Skeletal muscle tissue (tissue), 4 donors: ENCODE data around the gene MAMDC2. TPM values are rescaled to one million over a fixed set of nuclear protein-coding genes. Genes with fewer than 3 reads are reported as not detected.
A peak's percentile ranks its signal among the peaks of the same experiment; 100 is the strongest.

Experiments used
- H3K27ac ChIP-seq: one replicate; pipeline ENCODE4 v1.7.0; 2013; ENCODE audit warnings: mild to moderate bottlenecking, low read depth, low read length, inconsistent platforms
- H3K27me3 ChIP-seq, 3 donors: one replicate each; pipeline ENCODE4 v1.7.0; 2013; ENCODE audit warnings: low read length in 3 of 3; ENCODE audit not compliant: control insufficient read depth in 3 of 3, insufficient read depth in 3 of 3
- H3K36me3 ChIP-seq, 3 donors: one replicate each; pipeline ENCODE4 v1.7.0; 2013; ENCODE audit warnings: low read length in 3 of 3; ENCODE audit not compliant: control insufficient read depth in 3 of 3, insufficient read depth in 3 of 3
- H3K4me1 ChIP-seq, 3 donors: one replicate each; pipeline ENCODE4 v1.7.0; 2013; ENCODE audit warnings: low read length in 3 of 3, mild to moderate bottlenecking in 3 of 3; ENCODE audit not compliant: control insufficient read depth in 3 of 3, insufficient read depth in 3 of 3
- H3K4me3 ChIP-seq, 3 donors: one replicate each; pipeline ENCODE4 v1.7.0; 2013; ENCODE audit warnings: low read length in 3 of 3
- H3K9ac ChIP-seq, 3 donors: one replicate each; pipeline ENCODE4 v1.7.0; 2013; ENCODE audit warnings: low read length in 3 of 3, mild to moderate bottlenecking in 3 of 3, moderate library complexity in 2 of 3, low read depth in 1 of 3
- H3K9me3 ChIP-seq, 3 donors: one replicate each; pipeline ENCODE4 v1.7.0; 2013; ENCODE audit warnings: low read length in 3 of 3; ENCODE audit not compliant: control insufficient read depth in 3 of 3
- total RNA-seq: library from RNA; depleted of rRNA; stranded (reverse); fragments of >200 nt; gene quantifications from one replicate; pipeline ENCODE4 v1.2.3, GENCODE V29; 2014
- donor health status: Osteomylitis.

Gene MAMDC2
- total RNA-seq, 1 donor from 2014 or later = 11.0 TPM

DNA sequence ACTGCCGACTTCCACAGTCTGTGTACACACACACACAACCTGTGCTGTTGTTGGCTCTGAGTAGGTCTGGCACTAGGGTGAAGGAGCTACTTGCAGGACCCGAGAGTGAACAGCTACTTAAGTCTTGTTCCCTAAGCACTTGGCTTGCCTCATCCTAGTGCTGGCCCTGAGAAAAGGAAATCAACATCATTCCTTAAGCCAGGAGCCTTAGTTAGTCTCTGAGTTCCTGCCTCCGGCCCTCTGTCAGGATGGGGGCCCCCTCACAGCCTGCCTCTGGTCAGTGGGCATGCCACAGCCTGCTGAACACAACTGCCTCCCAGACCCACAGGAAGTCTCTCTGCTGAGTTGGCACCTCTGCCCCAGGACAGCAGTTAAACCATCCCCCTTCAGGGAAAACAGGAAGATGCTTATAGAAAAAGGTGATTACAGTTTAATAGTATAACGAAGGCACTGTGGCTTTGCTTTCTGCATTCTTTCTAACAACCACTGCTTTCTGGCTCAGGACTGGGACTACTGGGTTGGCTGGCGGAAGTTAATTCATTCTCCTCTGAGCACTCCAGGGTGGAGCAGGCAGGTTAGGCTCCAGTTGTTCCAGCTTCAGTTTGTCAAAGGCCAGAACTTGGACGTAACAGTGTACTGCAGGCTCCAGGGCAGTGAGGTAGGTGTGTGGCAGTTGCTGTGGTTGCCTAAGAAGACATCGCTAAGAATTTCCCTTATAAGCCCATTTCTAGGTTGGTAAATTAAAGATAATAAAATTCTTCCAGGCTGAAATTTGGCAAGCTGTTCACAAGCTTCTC lies 2.8 kb downstream of the MAMDC2 start:
- Histone ChIP-seq H3K27me3 (peaks cover 0 to 11% (median 0%) of the 10 kb centered on the region in 3 donors), H3K9me3 (no peaks in the 10 kb centered on the region), H3K27ac (peak overlapping the region; percentile 5), H3K36me3 (peaks cover 0 to 2% (median 0%) of the 10 kb centered on the region in 3 donors), H3K4me1 (peaks cover 25 to 45% (median 30%) of the 10 kb centered on the region in 3 donors), H3K4me3 (peak overlapping the region in 1 of 3 donors; percentile 46), H3K9ac (peak overlapping the region in 1 of 3 donors; percentile 23)

GRCh38 chr9:70049236-70049635 lies 5.6 kb downstream of the MAMDC2 start:
- Histone ChIP-seq H3K9ac (peak overlapping the region in 2 of 3 donors; percentile 19 to 34), H3K9me3 (no peaks in the 10 kb centered on the region), H3K4me3 (peak overlapping the region in 2 of 3 donors; percentile 30 to 41), H3K4me1 (peaks cover 24 to 44% (median 28%) of the 10 kb centered on the region in 3 donors), H3K27ac (peak overlapping the region; percentile 75), H3K36me3 (peaks cover 0 to 2% (median 0%) of the 10 kb centered on the region in 3 donors), H3K27me3 (peaks cover 0 to 3% (median 0%) of the 10 kb centered on the region in 3 donors)

GRCh38 chr9:70049672-70050271 lies 6.1 kb downstream of the MAMDC2 start:
- peak overlapping the region in 2 of 3 donors; percentile 30 to 41 for H3K4me3 ChIP-seq
- H3K9ac ChIP-seq = peak overlapping the region in 2 of 3 donors; percentile 19 to 34
- peaks cover 0 to 2% (median 0%) of the 10 kb centered on the region in 3 donors for H3K36me3 ChIP-seq
- no peaks in the 10 kb centered on the region for H3K9me3 ChIP-seq
- H3K27me3 ChIP-seq = peaks cover 0 to 2% (median 0%) of the 10 kb centered on the region in 3 donors
- peaks cover 23 to 43% (median 28%) of the 10 kb centered on the region in 3 donors for H3K4me1 ChIP-seq
- peak overlapping the region; percentile 75 for H3K27ac ChIP-seq

- no peaks in the 10 kb centered on the region for H3K36me3 ChIP-seq
- H3K4me1 ChIP-seq = peaks cover 22 to 42% (median 29%) of the 10 kb centered on the region in 3 donors
- no peak overlapping the region for H3K27ac ChIP-seq
- H3K27me3 ChIP-seq = no peaks in the 10 kb centered on the region
- H3K9me3 ChIP-seq = no peaks in the 10 kb centered on the region
- H3K9ac ChIP-seq = no peak overlapping the region
- H3K4me3 ChIP-seq = no peak overlapping the region
These were observed 9.1 kb downstream of the MAMDC2 start for GRCh38 chr9:70052768-70053167.

DNA sequence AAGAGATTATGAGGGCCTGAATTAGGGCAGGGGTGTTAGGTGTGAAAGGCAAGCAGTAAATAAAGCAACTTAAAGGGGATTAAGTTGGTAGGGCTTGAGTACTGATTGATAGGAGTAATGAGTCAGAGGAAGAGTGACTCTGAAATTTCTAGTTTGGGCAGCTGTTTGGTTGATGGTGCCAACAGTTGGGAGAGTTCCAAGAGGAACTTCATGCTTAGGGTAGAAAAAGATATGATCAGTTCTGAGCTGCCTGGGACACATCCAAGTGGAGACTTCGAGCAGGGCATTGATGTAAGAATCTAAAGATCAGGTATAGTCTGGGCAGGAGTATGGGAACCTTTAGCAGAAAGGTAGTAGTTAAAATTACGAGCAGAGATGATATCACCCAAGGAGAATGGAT lies 10.2 kb downstream of the MAMDC2 start:
- Histone ChIP-seq H3K27ac (no peak overlapping the region), H3K4me3 (no peak overlapping the region), H3K36me3 (no peaks in the 10 kb centered on the region), H3K4me1 (peaks cover 20 to 31% (median 27%) of the 10 kb centered on the region in 3 donors), H3K27me3 (no peaks in the 10 kb centered on the region), H3K9me3 (no peaks in the 10 kb centered on the region), H3K9ac (no peak overlapping the region)

DNA sequence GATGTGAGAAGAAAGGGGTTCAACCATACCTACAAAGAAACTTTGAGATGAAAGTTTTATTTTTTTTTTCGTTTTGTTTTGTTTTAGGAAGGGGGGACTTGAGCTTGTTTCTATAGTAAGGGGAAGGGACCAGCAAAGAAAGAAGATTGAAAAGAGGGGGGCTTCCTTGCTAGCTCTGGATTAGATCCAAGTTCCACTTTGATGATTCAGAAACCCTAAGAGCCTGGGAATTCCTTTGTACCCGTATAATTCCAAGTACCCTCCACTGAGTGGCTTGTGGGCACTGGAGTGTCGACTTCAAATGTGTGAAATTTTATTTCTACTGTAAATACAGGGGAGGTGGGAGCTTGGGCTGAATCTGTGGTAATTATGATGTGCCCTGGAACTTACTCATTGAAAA lies 10.9 kb downstream of the MAMDC2 start:
- H3K4me1 ChIP-seq = peaks cover 14 to 24% (median 20%) of the 10 kb centered on the region in 3 donors
- H3K9ac ChIP-seq = no peak overlapping the region
- H3K9me3 ChIP-seq = no peaks in the 10 kb centered on the region
- H3K36me3 ChIP-seq = no peaks in the 10 kb centered on the region
- H3K27ac ChIP-seq = no peak overlapping the region
- H3K27me3 ChIP-seq = no peaks in the 10 kb centered on the region
- no peak overlapping the region for H3K4me3 ChIP-seq

- H3K36me3 ChIP-seq = no peaks in the 10 kb centered on the region
- H3K9me3 ChIP-seq = no peaks in the 10 kb centered on the region
- no peak overlapping the region for H3K9ac ChIP-seq
- H3K4me3 ChIP-seq = no peak overlapping the region
- H3K4me1 ChIP-seq = peaks cover 11 to 21% (median 17%) of the 10 kb centered on the region in 3 donors
- no peak overlapping the region for H3K27ac ChIP-seq
- no peaks in the 10 kb centered on the region for H3K27me3 ChIP-seq
These were observed 12.0 kb downstream of the MAMDC2 start for GRCh38 chr9:70055406-70056210.

DNA sequence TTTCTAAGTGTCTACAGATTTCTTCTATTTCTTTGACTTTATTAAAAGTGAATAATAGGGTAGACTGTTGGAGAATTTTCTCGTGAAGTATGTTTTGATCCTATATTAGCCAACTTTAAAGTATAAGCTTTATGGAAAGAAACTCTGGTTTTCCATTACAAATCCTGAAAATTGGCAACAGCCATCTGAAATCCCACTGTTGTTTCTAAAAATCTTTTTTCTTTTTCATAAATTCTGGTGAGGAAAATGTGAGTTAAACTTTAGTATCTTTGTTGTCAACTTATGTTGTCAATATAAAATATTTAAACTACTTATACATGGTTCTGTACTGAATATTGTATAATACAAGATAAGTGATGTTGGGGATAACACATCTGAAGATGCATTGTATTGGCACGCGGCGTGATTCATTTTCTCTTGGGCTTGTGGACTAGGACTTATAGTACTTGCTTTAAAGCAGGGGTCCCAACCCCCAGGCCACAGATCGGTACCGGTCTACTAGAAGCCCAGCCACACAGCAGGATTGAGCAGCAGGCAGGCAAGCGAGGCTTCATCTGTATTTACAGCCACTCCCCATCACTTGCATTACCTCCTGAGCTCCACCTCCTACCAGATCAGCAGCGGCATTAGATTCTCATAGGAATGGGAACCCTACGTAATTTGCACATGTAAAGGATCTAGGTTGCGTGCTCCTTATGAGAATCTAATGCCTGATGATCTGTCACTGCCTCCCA lies 12.7 kb downstream of the MAMDC2 start:
- Histone ChIP-seq H3K27ac (no peak overlapping the region), H3K4me1 (peaks cover 7 to 21% (median 17%) of the 10 kb centered on the region in 3 donors), H3K4me3 (no peak overlapping the region), H3K27me3 (no peaks in the 10 kb centered on the region), H3K36me3 (no peaks in the 10 kb centered on the region), H3K9me3 (no peaks in the 10 kb centered on the region), H3K9ac (no peak overlapping the region)

GRCh38 chr9:70058569-70059116 lies 15.0 kb downstream of the MAMDC2 start:
- Histone ChIP-seq H3K27me3 (no peaks in the 10 kb centered on the region), H3K9me3 (no peaks in the 10 kb centered on the region), H3K9ac (no peak overlapping the region), H3K4me1 (peaks cover 2 to 17% (median 12%) of the 10 kb centered on the region in 3 donors), H3K4me3 (no peak overlapping the region), H3K27ac (no peak overlapping the region), H3K36me3 (no peaks in the 10 kb centered on the region)
